GM12864 (cell line): ENCODE data around the gene CTDP1.

Experiments
- DNase-seq: peaks from one replicate; pipeline ENCODE4 v3.0.0-alpha.2; 2011; ENCODE audit warnings: low read depth
- H3K4me3 ChIP-seq: 2 replicates; pipeline ENCODE4 v1.5.1; 2011; ENCODE audit warnings: mild to moderate bottlenecking, low read depth, low read length, control low read depth
- CTCF ChIP-seq: IDR thresholded peaks from 2 replicates; pipeline ENCODE4 v1.5.1; 2011; ENCODE audit warnings: low read depth, mild to moderate bottlenecking, moderate library complexity, low read length, control low read depth, inconsistent platforms; ENCODE audit errors: missing control alignments

Gene CTDP1

GRCh38 chr18:79645291-79645983, 34.2 kb upstream of the CTDP1 start:
- no peak for TF ChIP-seq CTCF
- H3K4me3 ChIP-seq: no peak overlapping the region
- DNase-seq: no peak

- no peak for DNase-seq
- H3K4me3 ChIP-seq: no peak overlapping the region
- TF ChIP-seq CTCF: no peak
Observed at GRCh38 chr18:79647307-79647706, 32.3 kb upstream of the CTDP1 start.

GRCh38 chr18:79650959-79651358, 28.6 kb upstream of the CTDP1 start:
- DNase-seq: no peak
- TF ChIP-seq CTCF: no peak
- no peak overlapping the region for H3K4me3 ChIP-seq

DNA sequence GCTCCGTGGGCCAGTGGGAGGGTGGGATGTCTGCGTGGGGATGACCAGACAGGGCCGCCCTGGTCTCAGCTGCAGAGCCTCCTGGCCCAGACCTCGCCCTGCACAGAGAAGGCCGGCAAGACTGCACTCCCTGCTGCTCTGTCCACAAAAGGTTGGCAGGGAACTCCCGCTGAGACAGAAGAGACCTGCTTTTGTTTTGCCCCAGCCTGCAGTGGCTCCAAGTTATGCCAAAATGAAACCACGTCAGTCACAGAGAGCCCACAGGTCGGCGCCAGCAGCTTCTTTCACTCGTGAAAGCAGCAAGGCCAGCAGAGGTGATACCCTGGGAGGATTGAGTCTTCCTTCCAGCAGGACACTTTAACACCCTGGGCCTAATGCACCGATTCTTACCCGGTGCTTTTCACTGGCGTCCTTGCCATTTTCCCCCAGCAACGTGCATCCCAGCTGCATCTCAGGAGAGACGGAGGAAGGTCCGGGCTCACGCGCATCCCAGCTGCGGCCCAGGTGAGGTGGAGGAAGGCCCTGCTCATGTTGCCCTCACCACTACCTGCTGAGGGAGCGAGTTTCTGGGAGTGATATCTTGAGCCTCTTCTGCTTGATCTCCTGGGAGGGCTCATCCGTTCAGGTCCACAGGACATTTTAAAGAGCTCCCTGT, 22.1 kb upstream of the CTDP1 start:
- H3K4me3 ChIP-seq: no peak overlapping the region
- no peak for TF ChIP-seq CTCF
- DNase-seq: no peak

GRCh38 chr18:79658366-79658765, 21.2 kb upstream of the CTDP1 start:
- no peak overlapping the region for H3K4me3 ChIP-seq
- TF ChIP-seq CTCF: no peak
- DNase-seq: no peak

DNA sequence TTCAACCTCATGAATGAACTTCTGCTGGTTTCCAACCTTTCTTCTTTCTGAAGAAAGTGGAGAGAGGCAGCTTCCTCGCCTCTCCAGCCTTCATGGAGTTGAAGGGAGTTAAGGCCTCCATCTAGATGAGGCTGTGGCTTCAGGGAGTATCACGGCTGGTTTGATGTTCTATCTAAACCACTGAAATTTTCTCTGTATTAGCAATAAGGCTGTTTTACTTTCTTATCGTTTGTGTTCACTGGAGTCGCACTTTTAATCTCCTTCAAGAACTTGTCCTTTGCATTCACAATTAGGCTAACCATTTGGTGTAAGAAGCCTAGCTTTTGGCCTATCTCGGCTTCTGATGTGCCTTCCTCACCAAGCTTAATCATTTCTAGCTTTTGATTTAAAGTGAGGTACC, 19.9 kb upstream of the CTDP1 start:
- DNase-seq: no peak
- no peak overlapping the region for H3K4me3 ChIP-seq
- no peak for TF ChIP-seq CTCF

- no peak for TF ChIP-seq CTCF
- no peak for DNase-seq
- no peak overlapping the region for H3K4me3 ChIP-seq
Observed at GRCh38 chr18:79662034-79662433, 17.6 kb upstream of the CTDP1 start.
